IMR-90 (cell line): ENCODE results near the gene EDARADD.

ENCODE experiments used
- CEBPB ChIP-seq: IDR thresholded peaks from 2 replicates; pipeline ENCODE4 v1.6.1; 2012; ENCODE audit warnings: low read depth, low read length, improper control_type of control experiment
- CTCF ChIP-seq: conservative IDR thresholded peaks from 2 replicates; pipeline ENCODE4 v1.5.1; 2012; ENCODE audit warnings: mild to moderate bottlenecking, low read depth, low read length, improper control_type of control experiment
- MAFK ChIP-seq: IDR thresholded peaks from 2 replicates; pipeline ENCODE4 v1.6.1; 2012; ENCODE audit warnings: low read depth, low read length, improper control_type of control experiment
- MAZ ChIP-seq: IDR thresholded peaks from 2 replicates; pipeline ENCODE4 v1.6.1; 2012; ENCODE audit warnings: low read depth, mild to moderate bottlenecking, low read length, improper control_type of control experiment, moderate library complexity, borderline replicate concordance
- MXI1 ChIP-seq: IDR thresholded peaks from 2 replicates; pipeline ENCODE4 v1.6.1; 2012; ENCODE audit warnings: low read depth, mild to moderate bottlenecking, low read length, moderate library complexity, borderline replicate concordance
- POLR2A ChIP-seq: IDR thresholded peaks from 2 replicates; pipeline ENCODE4 v1.6.1; 2012; ENCODE audit warnings: mild to moderate bottlenecking, low read depth, low read length
- RAD21 ChIP-seq: IDR thresholded peaks from 2 replicates; pipeline ENCODE4 v1.6.1; 2012; ENCODE audit warnings: low read length, improper control_type of control experiment
- RFX5 ChIP-seq: IDR thresholded peaks from 2 replicates; pipeline ENCODE4 v1.8.0; 2012; ENCODE audit warnings: low read depth, mild to moderate bottlenecking, low read length, moderate library complexity
- SMC3 ChIP-seq: fragments of 150-350 bp; IDR thresholded peaks from 2 replicates; pipeline ENCODE4 v1.6.1; 2016; ENCODE audit warnings: low read depth, mild to moderate bottlenecking, antibody characterized with exemption, low read length, moderate library complexity
- USF2 ChIP-seq: fragments of 150-350 bp; IDR thresholded peaks from 2 replicates; pipeline ENCODE4 v1.6.1; 2017; ENCODE audit warnings: mild to moderate bottlenecking, antibody characterized with exemption, low read length, low read depth

DNA sequence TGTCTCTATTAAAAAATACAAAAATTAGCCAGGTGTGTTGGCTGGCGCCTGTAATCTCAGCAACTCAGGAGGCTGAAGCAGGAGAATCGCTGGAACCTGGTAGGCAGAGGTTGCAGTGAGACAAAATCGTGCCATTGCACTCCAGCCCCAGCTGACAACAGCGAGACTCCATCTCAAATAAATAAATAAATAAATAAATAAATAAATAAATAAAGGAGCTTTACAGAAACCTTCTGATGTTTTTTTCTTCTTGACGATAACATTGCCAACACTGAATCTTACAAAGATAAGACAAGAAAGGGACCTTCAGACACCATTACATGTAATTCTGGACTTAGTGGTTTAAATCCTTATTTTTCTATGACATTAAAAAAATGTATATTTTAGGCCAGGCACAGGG lies 81.9 kb downstream of the EDARADD start:
- TF ChIP-seq MAZ (no peak), CTCF (no peak), RFX5 (no peak), RAD21 (no peak), CEBPB (no peak), POLR2A (no peak), SMC3 (no peak), MXI1 (no peak), USF2 (no peak), MAFK (no peak)
